Esophagus muscularis mucosa (tissue), 4 donors: ENCODE measurements around the gene AIG1.

Source experiments
- CTCF ChIP-seq, 3 experiments: fragments of 200-600 bp in 2 of 3; fragments of 450-650 bp in 1 of 3; sonication (generic) in 2 of 3; IDR thresholded peaks; one replicate each; pipeline ENCODE4 v1.5.1; 2017 to 2019; ENCODE audit warnings: antibody characterized with exemption in 3 of 3, mild to moderate bottlenecking in 2 of 3, moderate library complexity in 1 of 3
- EP300 ChIP-seq: sonication (generic); formaldehyde crosslinking; IDR thresholded peaks from one replicate; pipeline ENCODE4 v1.6.1; 2017; ENCODE audit warnings: antibody characterized with exemption
- POLR2A ChIP-seq: fragments of 450-650 bp; IDR thresholded peaks from one replicate; pipeline ENCODE4 v1.6.1; 2017; ENCODE audit warnings: antibody characterized with exemption, moderate library complexity, mild to moderate bottlenecking, low read depth

GRCh38 chr6:143294265-143294860 is 233.7 kb downstream of the AIG1 start:
- TF ChIP-seq CTCF (IDR thresholded peaks at IDR 0.05) (no peak), POLR2A (no peak), EP300 (no peak)
